Colon (tissue), 2 donors: Measurements from ENCODE around the gene SNRNP35.
"Not testable (repeated sequence)": the region's sequence is repeated elsewhere in the genome, so short reads cannot be mapped to it uniquely, and the experiment has no call there.

Experiments
- FAIRE-seq: peaks from 2 replicates; lab custom pipeline; 2012; peaks lifted over from hg19 to GRCh38; lab: Jason Lieb, UNC
- donor health status: control.
- donor health status: control.

Gene SNRNP35

GRCh38 chr12:123449249-123449733, 8.6 kb upstream of the SNRNP35 start:
- no peak for FAIRE-seq

- FAIRE-seq = no peak
Observed at GRCh38 chr12:123449856-123450255, 8.1 kb upstream of the SNRNP35 start.

GRCh38 chr12:123450636-123451035, 7.3 kb upstream of the SNRNP35 start:
- no peak for FAIRE-seq

GRCh38 chr12:123452276-123452550, 5.7 kb upstream of the SNRNP35 start:
- FAIRE-seq = not testable (repeated sequence)

- no peak for FAIRE-seq
Observed at GRCh38 chr12:123453165-123453564, 4.8 kb upstream of the SNRNP35 start.

GRCh38 chr12:123463174-123463573, 5.2 kb downstream of the SNRNP35 start:
- FAIRE-seq = not testable (repeated sequence)

- FAIRE-seq = no peak
Observed at GRCh38 chr12:123465084-123465483, 7.1 kb downstream of the SNRNP35 start.

- no peak for FAIRE-seq
Observed at GRCh38 chr12:123468786-123469185, 10.8 kb downstream of the SNRNP35 start.

- no peak for FAIRE-seq
Observed at GRCh38 chr12:123469978-123470377, 12.0 kb downstream of the SNRNP35 start.

- FAIRE-seq = no peak
Observed at GRCh38 chr12:123471374-123472068, 13.6 kb downstream of the SNRNP35 start.

GRCh38 chr12:123472438-123472849, 14.5 kb downstream of the SNRNP35 start:
- no peak for FAIRE-seq

- no peak for FAIRE-seq
Observed at GRCh38 chr12:123474485-123475245, 16.7 kb downstream of the SNRNP35 start.

GRCh38 chr12:123475246-123475703, 17.3 kb downstream of the SNRNP35 start:
- no peak for FAIRE-seq

- no peak for FAIRE-seq
Observed at GRCh38 chr12:123478069-123478468, 20.1 kb downstream of the SNRNP35 start.

- no peak for FAIRE-seq
Observed at GRCh38 chr12:123478762-123479161, 20.8 kb downstream of the SNRNP35 start.

- FAIRE-seq = no peak
Observed at GRCh38 chr12:123479442-123480180, 21.7 kb downstream of the SNRNP35 start.

- FAIRE-seq = not testable (repeated sequence)
Observed at GRCh38 chr12:123481251-123481650, 23.3 kb downstream of the SNRNP35 start.

- no peak for FAIRE-seq
Observed at GRCh38 chr12:123482876-123483275, 24.9 kb downstream of the SNRNP35 start.

GRCh38 chr12:123483602-123484248, 25.8 kb downstream of the SNRNP35 start:
- no peak for FAIRE-seq

- no peak for FAIRE-seq
Observed at GRCh38 chr12:123485756-123486155, 27.8 kb downstream of the SNRNP35 start.

GRCh38 chr12:123487428-123487827, 29.5 kb downstream of the SNRNP35 start:
- no peak for FAIRE-seq

- no peak for FAIRE-seq
Observed at GRCh38 chr12:123488539-123489230, 30.7 kb downstream of the SNRNP35 start.
